Mucosa of descending colon (tissue), 3 donors: ENCODE results near the gene GREM1. TPM values are rescaled to one million over a fixed set of nuclear protein-coding genes. Genes with fewer than 3 reads are reported as not detected.

Experiments
- ATAC-seq: fragments of 200-7000 bp; cut with Tn5 transposase; one replicate; pipeline ENCODE4 v1.9.1; 2020; ENCODE audit warnings: mild to moderate bottlenecking, moderate library complexity
- DNase-seq, 3 donors: peaks; one replicate each; pipeline ENCODE4 v3.0.0-alpha.2; 2020
- H3K36me3 ChIP-seq: fragments of 200-600 bp; one replicate; pipeline ENCODE4 v1.8.0; 2021; ENCODE audit warnings: low read depth, mild to moderate bottlenecking
- H3K4me1 ChIP-seq: fragments of 200-600 bp; one replicate; pipeline ENCODE4 v1.8.0; 2021; ENCODE audit warnings: low read depth, mild to moderate bottlenecking
- H3K4me3 ChIP-seq: fragments of 200-600 bp; one replicate; pipeline ENCODE4 v1.8.0; 2021; ENCODE audit warnings: mild to moderate bottlenecking
- H3K9me3 ChIP-seq: fragments of 200-600 bp; one replicate; pipeline ENCODE4 v1.8.0; 2021; ENCODE audit warnings: mild to moderate bottlenecking
- intact Hi-C, 2 donors: fragments of 100-400 bp; cut with DNase I in 1 of 2; cut with micrococcal nuclease in 1 of 2; formaldehyde crosslinking; loops; one replicate each; pipeline versions ENCODE4 v1.11.0 to v1.11.1; 2022; cut with DNase I, micrococcal nuclease
- total RNA-seq, 3 donors: library from RNA; stranded (reverse); fragmentation: NEBNext Ultra II Directional in 2 of 3; extraction: Animal tissue kit (Norgen Biotek cat#: 25700) in 2 of 3; gene quantifications; one replicate each; pipeline versions ENCODE4 v1.2.1 to v1.2.4, GENCODE V29; 2021 to 2023
- TF ChIP-seq, protein P1 (sequence below): fragments of 200-600 bp; IDR thresholded peaks from one replicate; pipeline ENCODE4 v1.8.0; 2022; ENCODE audit warnings: antibody characterized with exemption, mild to moderate bottlenecking
- donor health status: DM: no; HTN: no; CAD: no; lungs with moderate emphysema.
- donor health status: DM: no; HTN: no; CAD: no.
- donor health status: DM: no; HTN: yes; CAD: no.

Gene GREM1
- total RNA-seq, 3 donors from 2014 or later: 9.1 to 77.8 (median 44.8) TPM

DNA sequence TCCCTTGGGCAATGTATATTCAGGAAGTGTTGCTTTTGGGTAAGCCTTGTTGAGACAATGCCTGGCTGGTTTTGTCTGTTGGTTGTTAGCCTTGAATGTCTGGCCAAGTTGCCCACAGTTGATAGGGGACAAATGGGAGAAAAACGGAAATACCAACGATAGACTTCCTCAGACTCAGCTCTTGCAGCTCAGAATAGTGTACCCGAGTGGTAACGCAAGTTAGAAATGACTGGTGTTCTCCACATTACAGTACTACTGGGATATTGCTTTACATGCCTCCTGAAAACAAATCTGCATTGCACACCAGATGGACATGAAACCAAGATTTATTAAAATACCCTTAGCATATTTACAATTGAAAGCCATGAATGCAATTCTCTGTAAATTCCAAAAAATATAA, 47.4 kb downstream of the GREM1 start:
- TF ChIP-seq, protein P1, sequence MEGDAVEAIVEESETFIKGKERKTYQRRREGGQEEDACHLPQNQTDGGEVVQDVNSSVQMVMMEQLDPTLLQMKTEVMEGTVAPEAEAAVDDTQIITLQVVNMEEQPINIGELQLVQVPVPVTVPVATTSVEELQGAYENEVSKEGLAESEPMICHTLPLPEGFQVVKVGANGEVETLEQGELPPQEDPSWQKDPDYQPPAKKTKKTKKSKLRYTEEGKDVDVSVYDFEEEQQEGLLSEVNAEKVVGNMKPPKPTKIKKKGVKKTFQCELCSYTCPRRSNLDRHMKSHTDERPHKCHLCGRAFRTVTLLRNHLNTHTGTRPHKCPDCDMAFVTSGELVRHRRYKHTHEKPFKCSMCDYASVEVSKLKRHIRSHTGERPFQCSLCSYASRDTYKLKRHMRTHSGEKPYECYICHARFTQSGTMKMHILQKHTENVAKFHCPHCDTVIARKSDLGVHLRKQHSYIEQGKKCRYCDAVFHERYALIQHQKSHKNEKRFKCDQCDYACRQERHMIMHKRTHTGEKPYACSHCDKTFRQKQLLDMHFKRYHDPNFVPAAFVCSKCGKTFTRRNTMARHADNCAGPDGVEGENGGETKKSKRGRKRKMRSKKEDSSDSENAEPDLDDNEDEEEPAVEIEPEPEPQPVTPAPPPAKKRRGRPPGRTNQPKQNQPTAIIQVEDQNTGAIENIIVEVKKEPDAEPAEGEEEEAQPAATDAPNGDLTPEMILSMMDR: no peak
- DNase-seq (no peak), ATAC-seq (no peak)
- intact Hi-C loops: no loop called here
- Histone ChIP-seq H3K4me3 (no peak overlapping the region), H3K4me1 (no peaks in the 10 kb centered on the region), H3K9me3 (no peaks in the 10 kb centered on the region), H3K36me3 (no peaks in the 10 kb centered on the region)

DNA sequence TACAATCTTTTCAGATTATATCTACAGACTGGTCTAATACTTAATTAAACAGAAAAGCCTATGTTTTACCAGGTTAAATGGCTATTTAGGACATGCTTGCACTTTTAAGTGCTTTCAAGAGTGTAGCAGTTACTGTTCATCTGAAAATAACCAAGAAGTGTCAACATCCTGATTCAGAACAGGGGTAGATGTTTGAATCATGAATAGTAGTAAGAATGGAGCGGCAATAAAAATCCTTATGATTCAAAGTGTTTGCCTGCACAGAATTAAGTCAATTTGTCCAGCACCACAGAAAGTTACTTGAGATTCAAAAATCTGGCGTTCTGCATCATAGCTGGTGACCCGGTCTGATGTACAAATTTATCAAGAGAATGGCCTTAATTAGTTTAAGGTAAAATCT, 48.3 kb downstream of the GREM1 start:
- H3K4me1 ChIP-seq: no peaks in the 10 kb centered on the region
- DNase-seq (no peak), ATAC-seq (no peak)
- H3K9me3 ChIP-seq: no peaks in the 10 kb centered on the region
- H3K4me3 ChIP-seq: no peak overlapping the region
- intact Hi-C loops: no loop called here
- H3K36me3 ChIP-seq: no peaks in the 10 kb centered on the region
- TF ChIP-seq, protein P1: no peak

DNA sequence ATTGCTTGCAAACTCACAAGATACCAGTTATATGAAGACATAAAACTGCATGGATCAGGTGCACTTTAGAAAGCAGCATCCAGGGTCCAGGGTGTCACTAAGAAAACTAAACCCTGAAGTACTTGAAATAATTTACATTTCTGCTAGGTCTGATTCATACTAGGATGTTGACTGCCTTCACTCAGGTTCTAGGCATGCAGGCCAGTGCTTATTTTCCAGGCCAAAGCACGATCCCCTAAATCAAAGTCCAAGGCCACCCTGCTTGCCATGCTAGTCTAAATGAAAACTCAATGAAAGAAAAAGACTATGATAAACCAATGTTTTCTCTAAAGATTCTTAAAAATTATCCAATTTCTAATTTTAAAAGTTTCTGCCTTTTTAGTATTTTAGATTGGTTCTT, 49.4 kb downstream of the GREM1 start:
- intact Hi-C loops: no loop called here
- Histone ChIP-seq H3K36me3 (no peaks in the 10 kb centered on the region), H3K4me1 (no peaks in the 10 kb centered on the region), H3K4me3 (no peak overlapping the region), H3K9me3 (no peaks in the 10 kb centered on the region)
- TF ChIP-seq, protein P1: no peak
- no peak for ATAC-seq
- DNase-seq: no peak

DNA sequence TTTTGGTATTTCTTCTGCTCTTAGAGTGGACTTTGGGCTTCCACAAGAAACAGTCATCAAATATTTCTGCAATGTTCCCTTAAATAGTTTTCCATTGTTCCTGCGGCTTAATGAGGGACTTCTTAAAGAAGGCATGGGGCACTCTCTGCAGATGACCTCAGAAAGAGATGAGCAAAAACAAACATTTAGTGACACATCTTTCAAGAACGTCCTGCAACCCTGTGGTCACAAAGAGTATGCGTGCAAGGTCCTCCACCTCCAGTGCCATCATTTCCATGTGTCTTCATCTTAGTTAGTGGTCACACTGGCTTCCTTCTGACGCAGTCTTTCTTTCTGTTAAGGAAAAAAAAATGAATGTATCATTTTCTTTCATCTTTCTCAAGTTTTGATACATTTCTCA, 56.2 kb downstream of the GREM1 start:
- TF ChIP-seq, protein P1: no peak
- no peaks in the 10 kb centered on the region for H3K4me1 ChIP-seq
- ATAC-seq (no peak), DNase-seq (no peak)
- H3K4me3 ChIP-seq: no peak overlapping the region
- peaks cover 6% of the 10 kb centered on the region for H3K9me3 ChIP-seq
- no peaks in the 10 kb centered on the region for H3K36me3 ChIP-seq
- intact Hi-C loops: no loop called here

DNA sequence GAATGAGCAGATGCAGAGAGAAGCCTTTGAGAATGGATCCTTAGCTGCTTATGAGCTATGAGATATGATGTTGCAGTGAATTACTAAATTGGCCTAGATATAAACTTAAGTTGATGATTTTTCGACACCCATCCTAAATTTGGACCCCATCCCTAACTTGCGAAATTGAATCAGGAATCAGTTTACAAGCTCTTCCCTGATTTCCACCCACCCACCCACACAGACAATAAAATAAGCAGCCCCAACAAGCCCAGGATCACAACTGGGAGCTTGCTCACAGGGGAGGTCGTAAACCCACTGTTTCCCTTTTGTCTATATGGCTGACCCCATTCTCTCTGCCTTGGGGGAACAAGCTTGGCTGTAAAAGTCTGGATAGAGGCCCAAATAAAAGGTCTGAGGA, 57.3 kb downstream of the GREM1 start:
- intact Hi-C loops: no loop called here
- Histone ChIP-seq H3K36me3 (no peaks in the 10 kb centered on the region), H3K4me1 (no peaks in the 10 kb centered on the region), H3K4me3 (no peak overlapping the region), H3K9me3 (peaks cover 11% of the 10 kb centered on the region)
- no peak for DNase-seq
- TF ChIP-seq, protein P1: no peak
- no peak for ATAC-seq
